ENCODE measurements around the gene RGS8. TPM values are rescaled to one million over a fixed set of nuclear protein-coding genes. Genes with fewer than 3 reads are reported as not detected.

The RGS8 gene
- total and polyA plus RNA-seq, 2 of the 4 experiments (the other 2 are of a cell fraction): not detected

DNA sequence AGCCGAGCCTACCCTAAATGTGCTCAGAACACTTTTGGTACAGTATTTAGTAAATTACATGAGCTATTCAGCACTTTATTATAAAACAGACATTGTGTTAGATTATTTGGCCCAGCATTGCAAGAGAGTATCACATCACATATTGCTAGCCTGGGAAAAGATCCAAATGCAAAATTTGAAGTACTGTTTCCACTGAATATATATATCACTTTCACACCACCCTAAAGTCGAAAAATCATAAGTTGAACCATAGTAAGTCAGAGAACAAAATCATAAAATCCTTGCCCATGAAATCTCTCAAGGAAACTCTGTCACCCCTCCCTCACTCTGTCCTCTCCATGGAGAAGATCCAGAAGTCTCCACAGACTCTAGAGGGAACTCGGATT, 33.1 kb downstream of the RGS8 start:
- TF ChIP-seq MXI1 (IDR thresholded peaks at IDR 0.05; ENCODE audit: borderline replicate concordance, low read depth, low read length): no peak
- TF ChIP-seq RFX5 (IDR thresholded peaks at IDR 0.05; ENCODE audit: low read depth, low read length): no peak
- TF ChIP-seq, protein P1, sequence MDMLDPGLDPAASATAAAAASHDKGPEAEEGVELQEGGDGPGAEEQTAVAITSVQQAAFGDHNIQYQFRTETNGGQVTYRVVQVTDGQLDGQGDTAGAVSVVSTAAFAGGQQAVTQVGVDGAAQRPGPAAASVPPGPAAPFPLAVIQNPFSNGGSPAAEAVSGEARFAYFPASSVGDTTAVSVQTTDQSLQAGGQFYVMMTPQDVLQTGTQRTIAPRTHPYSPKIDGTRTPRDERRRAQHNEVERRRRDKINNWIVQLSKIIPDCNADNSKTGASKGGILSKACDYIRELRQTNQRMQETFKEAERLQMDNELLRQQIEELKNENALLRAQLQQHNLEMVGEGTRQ (IDR thresholded peaks at IDR 0.05; ENCODE audit: low read depth, low read length): no peak
- TF ChIP-seq NFE2L2 (IDR thresholded peaks at IDR 0.05; ENCODE audit: low read depth, low read length): no peak
- TF ChIP-seq, protein P2, sequence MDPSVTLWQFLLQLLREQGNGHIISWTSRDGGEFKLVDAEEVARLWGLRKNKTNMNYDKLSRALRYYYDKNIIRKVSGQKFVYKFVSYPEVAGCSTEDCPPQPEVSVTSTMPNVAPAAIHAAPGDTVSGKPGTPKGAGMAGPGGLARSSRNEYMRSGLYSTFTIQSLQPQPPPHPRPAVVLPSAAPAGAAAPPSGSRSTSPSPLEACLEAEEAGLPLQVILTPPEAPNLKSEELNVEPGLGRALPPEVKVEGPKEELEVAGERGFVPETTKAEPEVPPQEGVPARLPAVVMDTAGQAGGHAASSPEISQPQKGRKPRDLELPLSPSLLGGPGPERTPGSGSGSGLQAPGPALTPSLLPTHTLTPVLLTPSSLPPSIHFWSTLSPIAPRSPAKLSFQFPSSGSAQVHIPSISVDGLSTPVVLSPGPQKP (IDR thresholded peaks at IDR 0.05; ENCODE audit: borderline replicate concordance, low read depth, low read length): no peak
- no peak for TF ChIP-seq BHLHE40 (IDR thresholded peaks at IDR 0.05; ENCODE audit: low read depth, low read length)
- no peak for TF ChIP-seq POLR2A (IDR thresholded peaks at IDR 0.05; ENCODE audit: low read depth, low read length)
- no peak for TF ChIP-seq MAFK (IDR thresholded peaks at IDR 0.05; ENCODE audit: low read depth, low read length)
- Histone ChIP-seq H4K91ac (ENCODE audit: insufficient read depth, low read depth, low read length) (no peak overlapping the region), H3K36me3 (ENCODE audit: control insufficient read depth, insufficient read depth, low read length) (no peaks in the 10 kb centered on the region), H4K20me1 (ENCODE audit: insufficient read depth, low read length) (no peaks in the 10 kb centered on the region), H2BK15ac (ENCODE audit: low read depth, low read length) (no peak overlapping the region), H3K18ac (ENCODE audit: low read depth, low read length) (no peak overlapping the region), H4K8ac (ENCODE audit: low read depth in 2 of 2, low read length in 2 of 2) (no peak overlapping the region), H3K9ac (ENCODE audit: low read depth, low read length) (no peak overlapping the region), H2BK20ac (ENCODE audit: low read depth, low read length) (no peak overlapping the region), H3K4me1 (ENCODE audit: control insufficient read depth, insufficient read depth, low read length) (no peaks in the 10 kb centered on the region), H3K23ac (ENCODE audit: low read depth, low read length) (no peak overlapping the region), H3K9me3 (ENCODE audit: control insufficient read depth, insufficient read depth, low read length) (no peaks in the 10 kb centered on the region), H3K4ac (ENCODE audit: low read depth, low read length) (no peak overlapping the region), H4K5ac (ENCODE audit: low read depth, low read length) (no peak overlapping the region), H3K79me1 (ENCODE audit: low read depth in 1 of 2, low read length in 2 of 2) (no peaks in the 10 kb centered on the region), H3K27ac (ENCODE audit: insufficient read depth, low read length) (no peak overlapping the region), H2AK9ac (replicated peaks; ENCODE audit: low read depth, low read length, poor library complexity) (no peak overlapping the region), H2BK120ac (ENCODE audit: low read depth, low read length) (no peak overlapping the region), H3K9me1 (ENCODE audit: insufficient read depth, low read length) (no peaks in the 10 kb centered on the region), H3K56ac (ENCODE audit: extremely low read depth, insufficient read depth, low read length) (no peak overlapping the region), H3K27me3 (ENCODE audit: control insufficient read depth, insufficient read depth, low read length) (peaks cover 10% of the 10 kb centered on the region), H3K4me2 (ENCODE audit: low read depth, low read length) (no peak overlapping the region), H2BK5ac (ENCODE audit: low read depth, low read length, poor library complexity, severe bottlenecking) (no peak overlapping the region), H3K14ac (replicated peaks; ENCODE audit: low read depth, low read length) (no peak overlapping the region), H2AK5ac (ENCODE audit: low read depth, low read length) (no peak overlapping the region), H2AFZ (replicated peaks; ENCODE audit: low read length, poor library complexity) (no peak overlapping the region), H3K4me3 (ENCODE audit: insufficient read depth, low read depth, low read length) (no peak overlapping the region)
- dilution Hi-C loops (cut with HindIII; ENCODE audit: low sequenced_read_pairs, unreplicated experiment) (no loop called here), in situ Hi-C loops (cut with MboI; ENCODE audit: low sequenced_read_pairs) (no loop called here), intact Hi-C loops (cut with micrococcal nuclease) (no loop called here)
- no CpG with 5 or more reads among the region's 3 CpGs for WGBS, 2 experiments (ENCODE audit: extremely low coverage in 2 of 2, insufficient read length in 1 of 2)
- ChIA-PET POLR2A (ENCODE audit: unreplicated experiment) (no interaction called here), CTCF (interaction anchor here (0.5 kb wide), 1 partner anchor 49 kb away, joined by 3 read pairs; no protein-coding TSS in a partner anchor)
- BruUV-seq (replicated peaks): no TSS peak
- ATAC-seq (ENCODE audit: low read depth) (no peak), DNase-seq (no peak)

Data from IMR-90 (cell line).